Progenitor cell of endocrine pancreas (in vitro differentiated cells): ENCODE results near the gene PATE1. TPM values are rescaled to one million over a fixed set of nuclear protein-coding genes. Genes with fewer than 3 reads are reported as not detected.

Experiments
- DNase-seq: peaks from one replicate; pipeline ENCODE4 v3.0.0; 2021; ENCODE audit warnings: low spot score; ENCODE audit not compliant: unreplicated experiment
- H3K27ac Mint-ChIP-seq: 2 replicates; pipeline ENCODE4 v1.8.0; 2021; ENCODE audit warnings: mild to moderate bottlenecking, moderate library complexity, mixed read lengths
- H3K27me3 Mint-ChIP-seq: 2 replicates; pipeline ENCODE4 v1.8.0; 2021; ENCODE audit warnings: mixed read lengths
- H3K36me3 Mint-ChIP-seq: 2 replicates; pipeline ENCODE4 v1.8.0; 2022; ENCODE audit warnings: mixed read lengths; ENCODE audit not compliant: insufficient read depth
- H3K4me1 Mint-ChIP-seq: 2 replicates; pipeline ENCODE4 v1.8.0; 2021; ENCODE audit warnings: low read depth, mixed read lengths
- H3K4me3 Mint-ChIP-seq: 2 replicates; pipeline ENCODE4 v1.8.0; 2021; ENCODE audit warnings: low read depth, mild to moderate bottlenecking, moderate library complexity, mixed read lengths
- H3K9me3 Mint-ChIP-seq: 2 replicates; pipeline ENCODE4 v1.8.0; 2021; ENCODE audit warnings: low read depth, mixed read lengths
- CTCF ChIP-seq: fragments of 200-600 bp; sonication (generic); IDR thresholded peaks from one replicate; pipeline ENCODE4 v1.5.0; 2021; ENCODE audit warnings: antibody characterized with exemption, mild to moderate bottlenecking; ENCODE audit not compliant: unreplicated experiment
- total RNA-seq: library from RNA; stranded (reverse); gene quantifications from 2 replicates; pipeline ENCODE4 v1.2.1, GENCODE V29; 2021

Gene PATE1
- total RNA-seq, 1 donor from 2014 or later, result not detected

GRCh38 chr11:125770583-125770982 lies 24.5 kb downstream of the PATE1 start:
- Mint-ChIP-seq H3K36me3 (no peaks in the 10 kb centered on the region), H3K4me1 (peaks cover 15% of the 10 kb centered on the region), H3K27ac (no peak overlapping the region), H3K27me3 (peaks cover 21% of the 10 kb centered on the region), H3K4me3 (no peak overlapping the region), H3K9me3 (no peaks in the 10 kb centered on the region)
- no peak for TF ChIP-seq CTCF
- no peak for DNase-seq

- Mint-ChIP-seq H3K4me1 (peaks cover 17% of the 10 kb centered on the region), H3K27ac (no peak overlapping the region), H3K9me3 (no peaks in the 10 kb centered on the region), H3K4me3 (no peak overlapping the region), H3K27me3 (peaks cover 21% of the 10 kb centered on the region), H3K36me3 (no peaks in the 10 kb centered on the region)
- no peak for TF ChIP-seq CTCF
- DNase-seq, result no peak
These were observed 26.9 kb downstream of the PATE1 start for GRCh38 chr11:125772834-125773505.

- Mint-ChIP-seq H3K9me3 (no peaks in the 10 kb centered on the region), H3K27me3 (peaks cover 21% of the 10 kb centered on the region), H3K36me3 (no peaks in the 10 kb centered on the region), H3K27ac (no peak overlapping the region), H3K4me1 (peaks cover 14% of the 10 kb centered on the region), H3K4me3 (no peak overlapping the region)
- no peak for TF ChIP-seq CTCF
- DNase-seq, result no peak
These were observed 27.4 kb downstream of the PATE1 start for GRCh38 chr11:125773516-125773915.

GRCh38 chr11:125777309-125777708 lies 31.2 kb downstream of the PATE1 start:
- TF ChIP-seq CTCF, result no peak
- Mint-ChIP-seq H3K27ac (no peak overlapping the region), H3K4me1 (peaks cover 14% of the 10 kb centered on the region), H3K36me3 (no peaks in the 10 kb centered on the region), H3K4me3 (no peak overlapping the region), H3K27me3 (peaks cover 6% of the 10 kb centered on the region), H3K9me3 (peaks cover 3% of the 10 kb centered on the region)
- no peak for DNase-seq

- peaks cover 2% of the 10 kb centered on the region for H3K27me3 Mint-ChIP-seq
- H3K4me1 Mint-ChIP-seq, result peaks cover 14% of the 10 kb centered on the region
- H3K27ac Mint-ChIP-seq, result no peak within 1 kb of the TSS
- DNase-seq, result no peak
- TF ChIP-seq CTCF, result no peak
- H3K4me3 Mint-ChIP-seq, result no peak within 1 kb of the TSS
- H3K36me3 Mint-ChIP-seq, result peaks cover 2% of the 10 kb centered on the region
- H3K9me3 Mint-ChIP-seq, result peaks cover 3% of the 10 kb centered on the region
These were observed 32.6 kb downstream of the PATE1 start, which contains the start of gene PATE2 for GRCh38 chr11:125778728-125779127. TSS of gene PATE2 (minus strand) at chr11:125778828. CDS start at chr11:125778773, 55 bp downstream.
